ENCODE data around the gene HPSE2. TPM values are rescaled to one million over a fixed set of nuclear protein-coding genes. Genes with fewer than 3 reads are reported as not detected.

Gene HPSE2
- total RNA-seq, 1 experiment from 2014 or later = not detected

GRCh38 chr10:98880971-98881370, 354.7 kb downstream of the HPSE2 start:
- H3K27ac ChIP-seq (ENCODE audit: low read length) = no peak overlapping the region
- no peaks in the 10 kb centered on the region for H3K9me3 ChIP-seq (ENCODE audit: control insufficient read depth, insufficient read depth, low read depth, low read length)
- no peaks in the 10 kb centered on the region for H3K27me3 ChIP-seq (ENCODE audit: control insufficient read depth, insufficient read depth, low read length)
- ATAC-seq (no peak), DNase-seq (ENCODE audit: low read depth, low spot score) (no peak)
- ChIA-PET POLR2A (no interaction called here), CTCF (no interaction called here)
- BruUV-seq (replicated peaks) = no TSS peak
- in situ Hi-C loops (cut with HindIII; ENCODE audit: low pct_unique_long_range_greater_than_20kb, low sequenced_read_pairs) (no loop called here), intact Hi-C loops (cut with micrococcal nuclease; ENCODE audit: unreplicated experiment) (no loop called here)
- no peaks in the 10 kb centered on the region for H3K4me1 ChIP-seq (ENCODE audit: control insufficient read depth, insufficient read depth, low read length)
- H3K4me3 ChIP-seq (ENCODE audit: low read depth in 2 of 2, low read length in 2 of 2) = no peak overlapping the region
- no peaks in the 10 kb centered on the region for H3K36me3 ChIP-seq (ENCODE audit: control insufficient read depth, insufficient read depth, low read length)
- no peak for TF ChIP-seq POLR2AphosphoS5 (IDR thresholded peaks at IDR 0.05; ENCODE audit: low read depth, low read length)
- no peak for TF ChIP-seq REST (IDR thresholded peaks at IDR 0.05; ENCODE audit: insufficient read depth in 1 of 2, low read depth in 2 of 2, low read length in 1 of 2)
- TF ChIP-seq, protein P1, sequence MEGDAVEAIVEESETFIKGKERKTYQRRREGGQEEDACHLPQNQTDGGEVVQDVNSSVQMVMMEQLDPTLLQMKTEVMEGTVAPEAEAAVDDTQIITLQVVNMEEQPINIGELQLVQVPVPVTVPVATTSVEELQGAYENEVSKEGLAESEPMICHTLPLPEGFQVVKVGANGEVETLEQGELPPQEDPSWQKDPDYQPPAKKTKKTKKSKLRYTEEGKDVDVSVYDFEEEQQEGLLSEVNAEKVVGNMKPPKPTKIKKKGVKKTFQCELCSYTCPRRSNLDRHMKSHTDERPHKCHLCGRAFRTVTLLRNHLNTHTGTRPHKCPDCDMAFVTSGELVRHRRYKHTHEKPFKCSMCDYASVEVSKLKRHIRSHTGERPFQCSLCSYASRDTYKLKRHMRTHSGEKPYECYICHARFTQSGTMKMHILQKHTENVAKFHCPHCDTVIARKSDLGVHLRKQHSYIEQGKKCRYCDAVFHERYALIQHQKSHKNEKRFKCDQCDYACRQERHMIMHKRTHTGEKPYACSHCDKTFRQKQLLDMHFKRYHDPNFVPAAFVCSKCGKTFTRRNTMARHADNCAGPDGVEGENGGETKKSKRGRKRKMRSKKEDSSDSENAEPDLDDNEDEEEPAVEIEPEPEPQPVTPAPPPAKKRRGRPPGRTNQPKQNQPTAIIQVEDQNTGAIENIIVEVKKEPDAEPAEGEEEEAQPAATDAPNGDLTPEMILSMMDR (IDR thresholded peaks at IDR 0.05) = no peak
- no peak for TF ChIP-seq SIN3A (IDR thresholded peaks at IDR 0.05; ENCODE audit: borderline replicate concordance, insufficient read depth, low read depth, low read length)
- TF ChIP-seq TCF7L2 (IDR thresholded peaks at IDR 0.05; ENCODE audit: low read depth, low read length) = no peak

DNA sequence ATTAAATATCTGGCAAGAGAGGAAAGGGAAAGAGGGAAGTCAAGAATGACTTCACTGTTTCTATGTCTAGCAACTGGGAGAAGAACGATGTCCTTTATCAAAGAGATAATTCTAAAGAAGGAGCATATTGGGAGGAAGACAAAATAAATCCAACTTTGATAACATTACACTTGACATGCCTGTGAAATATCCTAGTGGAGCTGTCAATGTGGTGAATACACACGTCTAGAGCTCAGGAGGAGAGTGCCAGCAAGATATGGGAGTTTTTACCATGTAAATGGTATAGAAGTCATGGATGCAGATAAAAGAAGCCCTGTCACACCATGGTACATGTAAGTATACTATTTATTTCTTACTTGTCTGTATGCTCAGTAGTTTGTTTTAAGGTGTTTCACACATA, 356.7 kb downstream of the HPSE2 start:
- no TSS peak for BruUV-seq (replicated peaks)

More for the DNA sequence above, 356.7 kb downstream of the HPSE2 start:
- DNase-seq (ENCODE audit: low read depth, low spot score) (no peak), ATAC-seq (no peak)
- in situ Hi-C loops (cut with HindIII; ENCODE audit: low pct_unique_long_range_greater_than_20kb, low sequenced_read_pairs) (no loop called here), intact Hi-C loops (cut with micrococcal nuclease; ENCODE audit: unreplicated experiment) (no loop called here)
- Histone ChIP-seq H3K36me3 (ENCODE audit: control insufficient read depth, insufficient read depth, low read length) (no peaks in the 10 kb centered on the region), H3K9me3 (ENCODE audit: control insufficient read depth, insufficient read depth, low read depth, low read length) (no peaks in the 10 kb centered on the region), H3K27me3 (ENCODE audit: control insufficient read depth, insufficient read depth, low read length) (no peaks in the 10 kb centered on the region), H3K27ac (ENCODE audit: low read length) (no peak overlapping the region), H3K4me3 (ENCODE audit: low read depth in 2 of 2, low read length in 2 of 2) (no peak overlapping the region), H3K4me1 (ENCODE audit: control insufficient read depth, insufficient read depth, low read length) (no peaks in the 10 kb centered on the region)
- POLR2A ChIA-PET = interaction anchor here (0.5 kb wide), 1 partner anchor 9 kb away, joined by 3 read pairs; no protein-coding TSS in a partner anchor
- CTCF ChIA-PET = no interaction called here
- TF ChIP-seq SIN3A (IDR thresholded peaks at IDR 0.05; ENCODE audit: borderline replicate concordance, insufficient read depth, low read depth, low read length) (no peak), POLR2AphosphoS5 (IDR thresholded peaks at IDR 0.05; ENCODE audit: low read depth, low read length) (no peak), REST (IDR thresholded peaks at IDR 0.05; ENCODE audit: insufficient read depth in 1 of 2, low read depth in 2 of 2, low read length in 1 of 2) (no peak), TCF7L2 (IDR thresholded peaks at IDR 0.05; ENCODE audit: low read depth, low read length) (no peak)
- TF ChIP-seq, protein P1 (IDR thresholded peaks at IDR 0.05) = no peak
